H9 (cell line): ENCODE data around the gene CPB2. TPM values are rescaled to one million over a fixed set of nuclear protein-coding genes. Genes with fewer than 3 reads are reported as not detected.

Source experiments
- DNase-seq: peaks from one replicate; pipeline ENCODE4 v3.0.0-alpha.2; 2017
- H2AFZ ChIP-seq: one replicate; pipeline ENCODE4 v1.6.1; 2013; ENCODE audit warnings: mild to moderate bottlenecking, low read length, control low read depth, moderate library complexity
- H2AK5ac ChIP-seq: 2 replicates; pipeline ENCODE4 v1.6.1; 2013; ENCODE audit warnings: low read length, control low read depth, mixed read lengths; ENCODE audit not compliant: insufficient read length
- H2BK120ac ChIP-seq: one replicate; pipeline ENCODE4 v1.6.1; 2013; ENCODE audit warnings: low read depth, mild to moderate bottlenecking, low read length, control low read depth, inconsistent platforms; ENCODE audit not compliant: poor library complexity, severe bottlenecking
- H2BK12ac ChIP-seq: 2 replicates; pipeline ENCODE4 v1.6.1; 2013; ENCODE audit warnings: low read length, control low read depth, mixed read lengths, low read depth; ENCODE audit not compliant: insufficient read length
- H2BK15ac ChIP-seq: 2 replicates; pipeline ENCODE4 v1.6.1; 2013; ENCODE audit warnings: low read depth, low read length, control low read depth
- H2BK20ac ChIP-seq: one replicate; pipeline ENCODE4 v1.6.1; 2013; ENCODE audit warnings: low read depth, mild to moderate bottlenecking, low read length, control low read depth, inconsistent platforms; ENCODE audit not compliant: poor library complexity, severe bottlenecking
- H2BK5ac ChIP-seq: 2 replicates; pipeline ENCODE4 v1.6.1; 2013; ENCODE audit warnings: low read length, control low read depth, mixed read lengths; ENCODE audit not compliant: insufficient read length
- H3K14ac ChIP-seq: 2 replicates; pipeline ENCODE4 v1.6.1; 2013; ENCODE audit warnings: low read length, control low read depth; ENCODE audit not compliant: insufficient read depth
- H3K18ac ChIP-seq: 2 replicates; pipeline ENCODE4 v1.6.1; 2013; ENCODE audit warnings: low read depth, mild to moderate bottlenecking, mixed read lengths, low read length, control low read depth; ENCODE audit not compliant: insufficient read length
- H3K23ac ChIP-seq: 2 replicates; pipeline ENCODE4 v1.6.1; 2013; ENCODE audit warnings: low read length, control low read depth, mixed read lengths, low read depth; ENCODE audit not compliant: insufficient read length
- H3K23me2 ChIP-seq: 2 replicates; pipeline ENCODE4 v1.6.1; 2013; ENCODE audit warnings: low read depth, mild to moderate bottlenecking, mixed read lengths, low read length, control low read depth; ENCODE audit not compliant: insufficient read length, poor library complexity, severe bottlenecking
- H3K27ac ChIP-seq: 2 replicates; pipeline ENCODE4 v1.5.1; 2013; ENCODE audit warnings: low read length, control low read depth, mixed read lengths, low read depth; ENCODE audit not compliant: insufficient read length
- H3K27me3 ChIP-seq: 2 replicates; pipeline ENCODE4 v1.6.1; 2013; ENCODE audit warnings: low read length, control low read depth, inconsistent platforms; ENCODE audit not compliant: insufficient read depth
- H3K4ac ChIP-seq: 2 replicates; pipeline ENCODE4 v1.6.1; 2013; ENCODE audit warnings: low read depth, mild to moderate bottlenecking, control low read depth, inconsistent platforms, low read length, moderate library complexity
- H3K4me1 ChIP-seq: 2 replicates; pipeline ENCODE4 v1.6.1; 2013; ENCODE audit warnings: low read length, control low read depth, inconsistent platforms; ENCODE audit not compliant: insufficient read depth
- H3K4me2 ChIP-seq: 2 replicates; pipeline ENCODE4 v1.6.1; 2013; ENCODE audit warnings: low read length, control low read depth, mixed read lengths; ENCODE audit not compliant: insufficient read length, insufficient read depth
- H3K56ac ChIP-seq: 2 replicates; pipeline ENCODE4 v1.6.1; 2013; ENCODE audit warnings: low read depth, mild to moderate bottlenecking, mixed read lengths, low read length, control low read depth; ENCODE audit not compliant: insufficient read length
- H3K79me1 ChIP-seq: 2 replicates; pipeline ENCODE4 v1.6.1; 2013; ENCODE audit warnings: low read depth, mild to moderate bottlenecking, moderate library complexity, low read length, control low read depth, inconsistent platforms; ENCODE audit not compliant: insufficient read depth, poor library complexity, severe bottlenecking
- H3K79me2 ChIP-seq: 2 replicates; pipeline ENCODE4 v1.6.1; 2013; ENCODE audit warnings: low read length, control low read depth, inconsistent platforms; ENCODE audit not compliant: insufficient read depth
- H3K9ac ChIP-seq: 2 replicates; pipeline ENCODE4 v1.6.1; 2013; ENCODE audit warnings: low read length, control low read depth, mixed read lengths; ENCODE audit not compliant: insufficient read length; ENCODE audit errors: extremely low read depth
- H3K9me3 ChIP-seq: one replicate; pipeline ENCODE4 v1.6.1; 2013; ENCODE audit warnings: low read depth, low read length, inconsistent platforms; ENCODE audit not compliant: control insufficient read depth
- H3T11ph ChIP-seq: one replicate; pipeline ENCODE4 v1.6.1; 2013; ENCODE audit warnings: mild to moderate bottlenecking, low read length, control low read depth, inconsistent platforms
- H4K20me1 ChIP-seq: one replicate; pipeline ENCODE4 v1.6.1; 2013; ENCODE audit not compliant: control insufficient read depth, insufficient read length, insufficient read depth
- H4K5ac ChIP-seq: 2 replicates; pipeline ENCODE4 v1.6.1; 2013; ENCODE audit warnings: low read depth, mild to moderate bottlenecking, mixed read lengths, low read length, control low read depth; ENCODE audit not compliant: insufficient read length
- H4K8ac ChIP-seq: replicated peaks from 2 replicates; pipeline ENCODE4 v1.6.1; 2013; ENCODE audit warnings: low read length, control low read depth, mixed read lengths, low read depth; ENCODE audit not compliant: insufficient read length
- H4K91ac ChIP-seq: 2 replicates; pipeline ENCODE4 v1.6.1; 2013; ENCODE audit warnings: low read depth, mild to moderate bottlenecking, moderate library complexity, mixed read lengths, low read length, control low read depth; ENCODE audit not compliant: insufficient read length
- H3K27ac Mint-ChIP-seq, 3 experiments: 2 replicates in 2 of 3; 3 replicates in 1 of 3; pipeline ENCODE4 v1.8.0; 2020 to 2021; ENCODE audit warnings: mixed read lengths in 3 of 3, mild to moderate bottlenecking in 1 of 3, moderate library complexity in 1 of 3
- H3K27me3 Mint-ChIP-seq: 2 replicates; pipeline ENCODE4 v1.8.0; 2021; ENCODE audit warnings: low read depth, mild to moderate bottlenecking, moderate library complexity, mixed read lengths
- H3K36me3 Mint-ChIP-seq, 3 experiments: 2 replicates in 2 of 3; 3 replicates in 1 of 3; pipeline ENCODE4 v1.8.0; 2020 to 2021; ENCODE audit warnings: low read depth in 3 of 3, mixed read lengths in 3 of 3; ENCODE audit not compliant: insufficient read depth in 1 of 3
- H3K4me1 Mint-ChIP-seq, 2 experiments: 2 replicates each; pipeline ENCODE4 v1.8.0; 2020; ENCODE audit warnings: mixed read lengths in 2 of 2
- H3K4me3 Mint-ChIP-seq, 2 experiments: 2 replicates in 1 of 2; 3 replicates in 1 of 2; pipeline ENCODE4 v1.8.0; 2020 to 2021; ENCODE audit warnings: mild to moderate bottlenecking in 2 of 2, mixed read lengths in 2 of 2, moderate library complexity in 1 of 2
- H3K9me3 Mint-ChIP-seq, 2 experiments: 2 replicates in 1 of 2; 3 replicates in 1 of 2; pipeline ENCODE4 v1.8.0; 2020; ENCODE audit warnings: mild to moderate bottlenecking in 2 of 2, mixed read lengths in 2 of 2, moderate library complexity in 1 of 2
- CTCF ChIP-seq: fragments of 200-600 bp; sonication (generic); conservative IDR thresholded peaks from 3 replicates; pipeline ENCODE4 v1.8.0; 2021; ENCODE audit warnings: antibody characterized with exemption, mild to moderate bottlenecking
- WGBS: extraction: QIAGEN DNeasy Blood & Tissue Kit; methylation state at CpG from one replicate; pipeline ENCODE4 v1.1.7; 2013; ENCODE audit warnings: missing lambda C conversion rate, low lambda C conversion rate, mixed read lengths; ENCODE audit not compliant: insufficient read length; ENCODE audit errors: extremely low coverage; 5-methylcytosine and 5-hydroxymethylcytosine counted together
- total RNA-seq: library from RNA; stranded (reverse); gene quantifications from 2 replicates; pipeline ENCODE4 v1.2.1, GENCODE V29; 2021

The CPB2 gene
- total RNA-seq, 1 experiment from 2014 or later, result not detected

GRCh38 chr13:46041419-46041839, 63.4 kb downstream of the CPB2 start:
- no peak overlapping the region for H3K9ac ChIP-seq
- H3K4me3 Mint-ChIP-seq, result no peak overlapping the region
- no peak overlapping the region for H4K5ac ChIP-seq
- no peak overlapping the region for H4K91ac ChIP-seq
- no peak overlapping the region for H2AFZ ChIP-seq
- H4K20me1 ChIP-seq, result no peaks in the 10 kb centered on the region
- H3K27me3 Mint-ChIP-seq, result no peaks in the 10 kb centered on the region
- no peaks in the 10 kb centered on the region for H3K4me1 Mint-ChIP-seq
- no peak overlapping the region for H3K23ac ChIP-seq
- H4K8ac ChIP-seq, result no peak overlapping the region
- no peak overlapping the region for H2AK5ac ChIP-seq
- no CpG with 5 or more reads among the region's 4 CpGs for WGBS
- no peaks in the 10 kb centered on the region for H3K27me3 ChIP-seq
- no peak overlapping the region for H3K27ac ChIP-seq
- no peaks in the 10 kb centered on the region for H3K79me2 ChIP-seq
- no peak for DNase-seq
- no peak overlapping the region for H3K56ac ChIP-seq
- H3K4ac ChIP-seq, result no peak overlapping the region
- no peaks in the 10 kb centered on the region for H3K9me3 Mint-ChIP-seq
- H3K27ac Mint-ChIP-seq, result no peak overlapping the region
- no peaks in the 10 kb centered on the region for H3K23me2 ChIP-seq
- H2BK5ac ChIP-seq, result no peak overlapping the region
- H3K9me3 ChIP-seq, result no peaks in the 10 kb centered on the region
- no peak overlapping the region for H2BK20ac ChIP-seq
- no peak overlapping the region for H3K4me2 ChIP-seq
- no peak for TF ChIP-seq CTCF
- no peak overlapping the region for H2BK12ac ChIP-seq
- H3K79me1 ChIP-seq, result no peaks in the 10 kb centered on the region
- no peak overlapping the region for H3K14ac ChIP-seq
- H2BK120ac ChIP-seq, result no peak overlapping the region
- H3T11ph ChIP-seq, result no peak overlapping the region
- peaks cover 5 to 33% (median 24%) of the 10 kb centered on the region in 3 experiments; a peak in 6 of 7 replicates for H3K36me3 Mint-ChIP-seq
- no peak overlapping the region for H2BK15ac ChIP-seq
- H3K18ac ChIP-seq, result no peak overlapping the region
- H3K4me1 ChIP-seq, result no peaks in the 10 kb centered on the region
